C4-2B (cell line): ENCODE data around the gene NPHP4.

ENCODE experiments used
- H3K27ac ChIP-seq: fragments of 450-650 bp; 2 replicates; pipeline ENCODE4 v1.5.1; 2017
- CTCF ChIP-seq: fragments of 450-650 bp; conservative IDR thresholded peaks from 2 replicates; pipeline ENCODE4 v1.5.1; 2017; ENCODE audit warnings: mild to moderate bottlenecking
- ZFX ChIP-seq: fragments of 450-650 bp; IDR thresholded peaks from 2 replicates; pipeline ENCODE4 v1.6.1; 2017

Gene NPHP4

GRCh38 chr1:5861871-5862825 is 130.1 kb downstream of the NPHP4 start:
- H3K27ac ChIP-seq = no peak overlapping the region
- TF ChIP-seq ZFX (no peak), CTCF (no peak)

- H3K27ac ChIP-seq = no peak overlapping the region
- TF ChIP-seq ZFX = no peak
- TF ChIP-seq CTCF = no peak
Observed at GRCh38 chr1:5860277-5860676, 131.9 kb downstream of the NPHP4 start.

- H3K27ac ChIP-seq = no peak overlapping the region
- no peak for TF ChIP-seq CTCF
- no peak for TF ChIP-seq ZFX
Observed at GRCh38 chr1:5859766-5860165, 132.5 kb downstream of the NPHP4 start.

GRCh38 chr1:5858844-5859407 is 133.3 kb downstream of the NPHP4 start:
- TF ChIP-seq ZFX = no peak
- no peak for TF ChIP-seq CTCF
- no peak overlapping the region for H3K27ac ChIP-seq

GRCh38 chr1:5858246-5858645 is 134.0 kb downstream of the NPHP4 start:
- no peak overlapping the region for H3K27ac ChIP-seq
- TF ChIP-seq ZFX (no peak), CTCF (no peak)

- TF ChIP-seq CTCF = no peak
- TF ChIP-seq ZFX = no peak
- no peak overlapping the region for H3K27ac ChIP-seq
Observed at GRCh38 chr1:5857508-5858090, 134.6 kb downstream of the NPHP4 start.

GRCh38 chr1:5857011-5857410 is 135.2 kb downstream of the NPHP4 start:
- TF ChIP-seq ZFX (no peak), CTCF (no peak)
- no peak overlapping the region for H3K27ac ChIP-seq
